CD14-positive monocyte (primary cell): ENCODE data around the gene SFMBT2. TPM values are rescaled to one million over a fixed set of nuclear protein-coding genes. Genes with fewer than 3 reads are reported as not detected.
A peak's percentile ranks its signal among the peaks of the same experiment; 100 is the strongest.

Source experiments
- DNase-seq, 3 donors: peaks; one replicate each; pipeline ENCODE4 v3.0.0-alpha.2; 2011 to 2022
- H2AFZ ChIP-seq: 2 replicates; pipeline ENCODE4 v1.6.0; 2012; ENCODE audit warnings: mild to moderate bottlenecking, low read depth, low read length, inconsistent platforms; ENCODE audit not compliant: insufficient read depth, poor library complexity, severe bottlenecking
- H3K27ac ChIP-seq, 2 donors: 1 replicate in 1 of 2; 2 replicates in 1 of 2; pipeline ENCODE4 v1.5.1; 2012 to 2013; ENCODE audit warnings: low read length in 2 of 2, control low read depth in 1 of 2, inconsistent platforms in 1 of 2, low read depth in 1 of 2, mild to moderate bottlenecking in 1 of 2
- H3K27me3 ChIP-seq, 2 donors: one replicate each; pipeline versions ENCODE4 v1.6.0 to v1.6.1; 2011 to 2013; ENCODE audit warnings: low read length in 2 of 2; ENCODE audit not compliant: control insufficient read depth in 2 of 2, insufficient read depth in 2 of 2
- H3K36me3 ChIP-seq, 2 donors: replicated peaks in 1 of 2; 1 replicate in 1 of 2; 2 replicates in 1 of 2; pipeline versions ENCODE4 v1.5.1 to v1.6.1; 2012 to 2013; ENCODE audit warnings: low read length in 2 of 2, control low read depth in 1 of 2, inconsistent platforms in 1 of 2, mild to moderate bottlenecking in 1 of 2; ENCODE audit not compliant: insufficient read depth in 2 of 2, control insufficient read depth in 1 of 2
- H3K4me1 ChIP-seq, 2 donors: 1 replicate in 1 of 2; 2 replicates in 1 of 2; pipeline versions ENCODE4 v1.5.1 to v1.6.1; 2012 to 2013; ENCODE audit warnings: low read length in 2 of 2, control low read depth in 1 of 2, inconsistent platforms in 1 of 2, mild to moderate bottlenecking in 1 of 2, moderate library complexity in 1 of 2; ENCODE audit not compliant: insufficient read depth in 2 of 2, control insufficient read depth in 1 of 2
- H3K4me2 ChIP-seq: replicated peaks from 2 replicates; pipeline ENCODE3; 2012; ENCODE audit warnings: low read length, moderate library complexity, mild to moderate bottlenecking; ENCODE audit not compliant: poor library complexity, severe bottlenecking; ENCODE audit errors: extremely low read depth
- H3K4me3 ChIP-seq, 3 experiments: fragments of 200-600 bp in 1 of 3; sonication (generic) in 1 of 3; replicated peaks in 1 of 3; 1 replicate in 2 of 3; 2 replicates in 1 of 3; pipeline ENCODE4 v1.5.1; 2011 to 2013; ENCODE audit warnings: low read length in 3 of 3, mild to moderate bottlenecking in 3 of 3, control low read depth in 2 of 3, low read depth in 2 of 3, inconsistent platforms in 1 of 3, moderate library complexity in 1 of 3
- H3K79me2 ChIP-seq: 2 replicates; pipeline ENCODE4 v1.6.0; 2012; ENCODE audit warnings: mild to moderate bottlenecking, control low read depth, inconsistent platforms, low read length, moderate library complexity; ENCODE audit not compliant: insufficient read depth
- H3K9ac ChIP-seq: 2 replicates; pipeline ENCODE4 v1.6.0; 2017; ENCODE audit warnings: low read length, mild to moderate bottlenecking; ENCODE audit not compliant: insufficient read depth, poor library complexity, severe bottlenecking
- H3K9me3 ChIP-seq, 2 donors: replicated peaks in 1 of 2; 1 replicate in 1 of 2; 2 replicates in 1 of 2; pipeline versions ENCODE4 v1.5.1 to v1.6.1; 2012 to 2013; ENCODE audit warnings: low read length in 2 of 2, control low read depth in 1 of 2; ENCODE audit not compliant: control insufficient read depth in 1 of 2, insufficient read depth in 1 of 2
- H4K20me1 ChIP-seq: 2 replicates; pipeline ENCODE4 v1.6.0; 2012; ENCODE audit warnings: mild to moderate bottlenecking, low read length, control low read depth, moderate library complexity; ENCODE audit not compliant: insufficient read depth
- H3K27ac Mint-ChIP-seq, 7 donors: one replicate each; pipeline ENCODE4 v1.8.0; 2020; ENCODE audit warnings: mild to moderate bottlenecking in 7 of 7, mixed read lengths in 7 of 7, moderate library complexity in 6 of 7, inconsistent platforms in 2 of 7
- H3K27me3 Mint-ChIP-seq, 3 donors: one replicate each; pipeline ENCODE4 v1.8.0; 2021 to 2022; ENCODE audit warnings: low read depth in 3 of 3, mild to moderate bottlenecking in 3 of 3, mixed read lengths in 3 of 3, moderate library complexity in 3 of 3, inconsistent platforms in 1 of 3
- H3K36me3 Mint-ChIP-seq, 2 donors: one replicate each; pipeline ENCODE4 v1.8.0; 2020; ENCODE audit warnings: mixed read lengths in 2 of 2, inconsistent platforms in 1 of 2, mild to moderate bottlenecking in 1 of 2
- H3K4me1 Mint-ChIP-seq: one replicate; pipeline ENCODE4 v1.8.0; 2020; ENCODE audit warnings: mild to moderate bottlenecking, mixed read lengths
- H3K4me3 Mint-ChIP-seq, 2 donors: one replicate each; pipeline ENCODE4 v1.8.0; 2020; ENCODE audit warnings: mild to moderate bottlenecking in 2 of 2, mixed read lengths in 2 of 2, moderate library complexity in 1 of 2
- H3K9me3 Mint-ChIP-seq, 7 donors: one replicate each; pipeline ENCODE4 v1.8.0; 2020 to 2022; ENCODE audit warnings: mixed read lengths in 7 of 7, mild to moderate bottlenecking in 6 of 7, moderate library complexity in 6 of 7, inconsistent platforms in 2 of 7
- WGBS: methylation state at CpG from one replicate; pipeline ENCODE4 v1.1.5; 2013; ENCODE audit warnings: missing lambda C conversion rate; ENCODE audit not compliant: insufficient coverage; 5-methylcytosine and 5-hydroxymethylcytosine counted together
- intact Hi-C, 2 donors: fragments of 100-400 bp; cut with micrococcal nuclease; formaldehyde crosslinking; loops; one replicate each; pipeline versions ENCODE4 v1.15.0 to v1.15.1; 2023
- polyA plus RNA-seq, 3 donors: library from polyadenylated mRNA; depleted of rRNA in 1 of 3; unstranded in 2 of 3; stranded (reverse) in 1 of 3; fragments of 300-500 nt in 2 of 3; fragments of >200 nt in 1 of 3; fragmentation: Illumina TruSeq in 2 of 3; gene quantifications; 1 replicate in 2 of 3; 2 replicates in 1 of 3; pipeline ENCODE4 v1.2.3, GENCODE V29; 2012 to 2021
- TF ChIP-seq, protein P1 (sequence below): fragments of 200-600 bp; IDR thresholded peaks from one replicate; pipeline ENCODE4 v1.8.0; 2022; ENCODE audit warnings: antibody characterized with exemption, mild to moderate bottlenecking

SFMBT2 gene
- polyA plus RNA-seq, 3 donors, result 0.53 to 10.9 (median 1.6) TPM

DNA sequence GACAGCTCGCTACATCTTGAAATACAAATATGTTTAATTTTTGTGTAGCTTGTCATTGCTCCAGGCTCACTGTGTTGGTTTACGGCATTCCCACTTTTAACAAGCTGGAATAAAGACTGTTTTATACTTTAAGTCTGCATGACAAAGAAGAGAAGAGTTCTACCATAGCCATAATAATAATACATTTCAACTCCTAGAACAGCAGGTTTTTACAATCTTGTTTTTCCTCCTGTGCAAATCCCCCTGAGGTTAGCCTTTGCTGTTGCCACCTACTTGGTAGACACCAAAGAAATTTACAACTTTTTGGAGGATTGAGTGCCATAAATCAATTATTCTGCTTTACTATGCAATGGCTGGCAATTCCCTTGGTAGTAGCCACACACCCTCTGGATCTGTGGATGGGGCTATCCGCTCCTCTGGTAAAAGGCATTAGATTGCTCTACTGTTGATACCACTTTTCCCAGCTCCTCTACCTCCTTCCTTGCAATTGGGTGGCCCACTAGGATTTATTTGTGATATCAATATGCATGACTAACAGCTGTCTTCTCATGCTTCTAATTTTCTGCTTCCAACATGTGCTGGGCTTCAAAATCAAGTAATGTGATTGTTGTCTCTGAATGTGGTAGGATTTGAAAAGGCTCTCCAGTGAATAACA lies 60.2 kb downstream of the SFMBT2 start:
- no peak overlapping the region for H3K4me3 Mint-ChIP-seq
- Histone ChIP-seq H3K27me3 (no peaks in the 10 kb centered on the region), H3K36me3 (peaks cover 2 to 11% of the 10 kb centered on the region in 2 donors), H4K20me1 (no peaks in the 10 kb centered on the region), H3K4me2 (no peak overlapping the region), H3K9me3 (no peaks in the 10 kb centered on the region), H2AFZ (no peak overlapping the region), H3K4me3 (no peak overlapping the region), H3K27ac (no peak overlapping the region), H3K9ac (no peak overlapping the region), H3K4me1 (no peaks in the 10 kb centered on the region), H3K79me2 (peaks cover 28% of the 10 kb centered on the region)
- no peak for DNase-seq
- no peaks in the 10 kb centered on the region for H3K4me1 Mint-ChIP-seq
- peaks cover 25 to 32% of the 10 kb centered on the region in 2 donors for H3K36me3 Mint-ChIP-seq
- TF ChIP-seq, protein P1, sequence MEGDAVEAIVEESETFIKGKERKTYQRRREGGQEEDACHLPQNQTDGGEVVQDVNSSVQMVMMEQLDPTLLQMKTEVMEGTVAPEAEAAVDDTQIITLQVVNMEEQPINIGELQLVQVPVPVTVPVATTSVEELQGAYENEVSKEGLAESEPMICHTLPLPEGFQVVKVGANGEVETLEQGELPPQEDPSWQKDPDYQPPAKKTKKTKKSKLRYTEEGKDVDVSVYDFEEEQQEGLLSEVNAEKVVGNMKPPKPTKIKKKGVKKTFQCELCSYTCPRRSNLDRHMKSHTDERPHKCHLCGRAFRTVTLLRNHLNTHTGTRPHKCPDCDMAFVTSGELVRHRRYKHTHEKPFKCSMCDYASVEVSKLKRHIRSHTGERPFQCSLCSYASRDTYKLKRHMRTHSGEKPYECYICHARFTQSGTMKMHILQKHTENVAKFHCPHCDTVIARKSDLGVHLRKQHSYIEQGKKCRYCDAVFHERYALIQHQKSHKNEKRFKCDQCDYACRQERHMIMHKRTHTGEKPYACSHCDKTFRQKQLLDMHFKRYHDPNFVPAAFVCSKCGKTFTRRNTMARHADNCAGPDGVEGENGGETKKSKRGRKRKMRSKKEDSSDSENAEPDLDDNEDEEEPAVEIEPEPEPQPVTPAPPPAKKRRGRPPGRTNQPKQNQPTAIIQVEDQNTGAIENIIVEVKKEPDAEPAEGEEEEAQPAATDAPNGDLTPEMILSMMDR, result no peak
- H3K27ac Mint-ChIP-seq, result peak overlapping the region in 1 of 7 donors; percentile 2
- peaks cover 0 to 1% (median 0%) of the 10 kb centered on the region in 3 donors for H3K27me3 Mint-ChIP-seq
- H3K9me3 Mint-ChIP-seq, result no peaks in the 10 kb centered on the region
- WGBS, result no CpG with 5 or more reads among the region's 3 CpGs
- intact Hi-C loops, result no loop called here

DNA sequence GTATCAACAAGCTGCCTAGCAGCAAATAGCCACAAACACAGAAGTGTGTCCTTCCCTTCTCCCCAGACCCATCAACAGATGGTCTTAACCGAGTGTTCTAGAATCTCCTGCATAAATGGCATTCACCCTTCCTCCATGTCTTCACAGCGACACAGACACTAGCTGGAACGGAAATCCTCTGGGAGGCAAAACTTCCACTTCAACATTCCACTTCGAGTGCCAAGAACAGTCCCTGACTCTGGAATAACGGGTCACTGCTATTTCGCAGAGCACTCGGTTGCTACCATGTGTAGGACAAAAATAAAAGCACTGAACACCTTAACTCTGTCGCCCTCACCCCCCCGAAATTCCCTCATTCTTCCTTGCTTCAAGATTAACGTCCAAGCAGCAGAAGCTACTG lies 65.1 kb downstream of the SFMBT2 start:
- Histone ChIP-seq H2AFZ (no peak overlapping the region), H3K9ac (no peak overlapping the region), H3K79me2 (peaks cover 32% of the 10 kb centered on the region), H3K4me3 (no peak overlapping the region), H3K27ac (no peak overlapping the region), H3K4me1 (no peaks in the 10 kb centered on the region), H3K9me3 (no peaks in the 10 kb centered on the region), H4K20me1 (no peaks in the 10 kb centered on the region), H3K36me3 (peaks cover 0 to 2% of the 10 kb centered on the region in 2 donors), H3K27me3 (no peaks in the 10 kb centered on the region), H3K4me2 (no peak overlapping the region)
- no peak overlapping the region for H3K27ac Mint-ChIP-seq
- peaks cover 0 to 1% (median 1%) of the 10 kb centered on the region in 3 donors for H3K27me3 Mint-ChIP-seq
- WGBS, result 96% methylated on average over 9 of the region's 10 CpGs
- peaks cover 11 to 19% of the 10 kb centered on the region in 2 donors for H3K36me3 Mint-ChIP-seq
- H3K4me1 Mint-ChIP-seq, result peaks cover 2% of the 10 kb centered on the region
- H3K4me3 Mint-ChIP-seq, result no peak overlapping the region
- TF ChIP-seq, protein P1, result no peak
- H3K9me3 Mint-ChIP-seq, result peaks cover 0 to 10% (median 6%) of the 10 kb centered on the region in 7 donors
- DNase-seq, result no peak
- intact Hi-C loops, result no loop called here
